Activated CD4-positive, alpha-beta T cell treated with anti-CD3 and anti-CD28 coated beads for 36 hours (primary cell): ENCODE measurements around the gene NOS1. TPM values are rescaled to one million over a fixed set of nuclear protein-coding genes. Genes with fewer than 3 reads are reported as not detected.

Experiments used
- ATAC-seq: fragments of 200-7000 bp; cut with Tn5 transposase; one replicate; pipeline ENCODE4 v1.10.0; 2021; ENCODE audit warnings: mild to moderate bottlenecking, moderate library complexity
- CTCF ChIA-PET: fragments of 350-600 bp; sonication (Branson Sonifier 250); formaldehyde crosslinking; loops from one replicate; lab custom pipeline; 2021; ENCODE audit warnings: antibody characterized with exemption; lab: Charles Lee
- POLR2A ChIA-PET: fragments of 350-600 bp; sonication (Branson Sonifier 250); formaldehyde crosslinking; loops from one replicate; lab custom pipeline; 2021; ENCODE audit warnings: antibody characterized with exemption, inconsistent platforms; lab: Charles Lee
- DNase-seq: peaks from one replicate; pipeline ENCODE4 v3.0.0-alpha.2; 2020
- H3K27ac Mint-ChIP-seq: one replicate; pipeline ENCODE4 v1.8.0; 2021; ENCODE audit warnings: mixed read lengths
- H3K27me3 Mint-ChIP-seq: one replicate; pipeline ENCODE4 v1.8.0; 2021; ENCODE audit warnings: mixed read lengths
- H3K36me3 Mint-ChIP-seq: one replicate; pipeline ENCODE4 v1.8.0; 2021; ENCODE audit warnings: low read depth, mixed read lengths
- H3K4me1 Mint-ChIP-seq: one replicate; pipeline ENCODE4 v1.8.0; 2021; ENCODE audit warnings: mixed read lengths
- H3K4me3 Mint-ChIP-seq: one replicate; pipeline ENCODE4 v1.8.0; 2021; ENCODE audit warnings: mild to moderate bottlenecking, moderate library complexity, mixed read lengths
- H3K9me3 Mint-ChIP-seq: one replicate; pipeline ENCODE4 v1.8.0; 2021; ENCODE audit warnings: low read depth, mixed read lengths
- intact Hi-C, 2 experiments: fragments of 100-400 bp; cut with DNase I in 1 of 2; cut with micrococcal nuclease in 1 of 2; formaldehyde crosslinking; loops; one replicate each; pipeline versions ENCODE4 v1.14.2 to v1.15.1; 2022 to 2024; cut with DNase I, micrococcal nuclease
- total RNA-seq, 2 experiments: library from RNA; stranded (reverse); gene quantifications; one replicate each; pipeline ENCODE4 v1.2.3, GENCODE V29; 2021

NOS1 gene
- total RNA-seq, 2 experiments from 2014 or later: not detected

DNA sequence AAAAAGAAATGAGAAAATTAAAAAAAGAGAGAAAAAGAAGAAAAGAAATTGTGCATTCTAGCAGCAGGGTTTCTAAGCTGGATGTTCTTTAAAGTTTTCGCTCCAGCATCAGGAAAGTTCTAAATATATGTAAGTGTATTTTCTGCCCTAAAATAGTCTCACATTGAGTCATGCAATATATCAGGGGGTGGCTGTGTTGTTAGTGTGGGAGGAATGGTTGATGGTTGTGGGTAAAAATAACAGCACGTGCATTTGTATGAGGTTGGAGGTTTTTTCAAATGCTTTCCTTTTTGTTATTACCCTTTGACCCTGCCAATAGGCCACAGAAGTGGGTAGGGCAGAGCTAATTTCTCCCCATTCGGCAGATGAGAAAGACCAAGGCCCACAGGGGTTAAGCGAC is 106.0 kb downstream of the NOS1 start:
- ATAC-seq: no peak
- Mint-ChIP-seq H3K27me3 (peaks cover 7% of the 10 kb centered on the region), H3K9me3 (peaks cover 2% of the 10 kb centered on the region), H3K36me3 (no peaks in the 10 kb centered on the region), H3K4me3 (no peak overlapping the region), H3K27ac (no peak overlapping the region), H3K4me1 (no peaks in the 10 kb centered on the region)
- ChIA-PET CTCF (no interaction called here), POLR2A (no interaction called here)
- intact Hi-C loops: no loop called here
- no peak for DNase-seq

- ChIA-PET POLR2A (no interaction called here), CTCF (no interaction called here)
- H3K27ac Mint-ChIP-seq: no peak overlapping the region
These were observed 117.9 kb downstream of the NOS1 start for GRCh38 chr12:117243488-117243887.

DNA sequence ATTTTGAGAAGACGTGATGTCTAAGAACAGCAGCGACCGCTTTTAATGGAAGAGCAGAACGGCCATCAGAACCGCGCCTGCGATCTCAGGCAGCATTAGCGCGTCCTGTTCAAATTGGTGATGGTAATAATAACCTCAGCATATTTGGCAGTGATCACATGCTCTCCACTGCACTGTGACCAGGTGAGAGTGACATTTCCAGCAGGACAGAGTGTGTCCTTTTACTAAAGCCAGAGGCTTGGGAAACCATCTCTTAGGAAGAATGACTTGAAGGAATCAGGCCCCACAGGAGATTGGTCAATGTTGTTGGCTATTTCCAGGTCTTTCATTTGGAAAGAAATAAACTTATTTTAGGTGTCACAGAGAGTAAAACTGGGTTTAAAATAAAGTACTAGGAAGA is 119.7 kb downstream of the NOS1 start:
- Mint-ChIP-seq H3K36me3 (no peaks in the 10 kb centered on the region), H3K27me3 (peaks cover 12% of the 10 kb centered on the region), H3K27ac (no peak overlapping the region), H3K4me3 (no peak overlapping the region), H3K9me3 (no peaks in the 10 kb centered on the region), H3K4me1 (no peaks in the 10 kb centered on the region)
- ATAC-seq (no peak), DNase-seq (no peak)
- ChIA-PET POLR2A (no interaction called here), CTCF (no interaction called here)
- intact Hi-C loops: no loop called here

More at GRCh38 chr12:117243488-117243887, 117.9 kb downstream of the NOS1 start:
- Mint-ChIP-seq H3K4me3 (no peak overlapping the region), H3K36me3 (no peaks in the 10 kb centered on the region), H3K9me3 (no peaks in the 10 kb centered on the region), H3K27me3 (peaks cover 12% of the 10 kb centered on the region), H3K4me1 (no peaks in the 10 kb centered on the region)
- intact Hi-C loops: no loop called here
- ATAC-seq: no peak
- no peak for DNase-seq

DNA sequence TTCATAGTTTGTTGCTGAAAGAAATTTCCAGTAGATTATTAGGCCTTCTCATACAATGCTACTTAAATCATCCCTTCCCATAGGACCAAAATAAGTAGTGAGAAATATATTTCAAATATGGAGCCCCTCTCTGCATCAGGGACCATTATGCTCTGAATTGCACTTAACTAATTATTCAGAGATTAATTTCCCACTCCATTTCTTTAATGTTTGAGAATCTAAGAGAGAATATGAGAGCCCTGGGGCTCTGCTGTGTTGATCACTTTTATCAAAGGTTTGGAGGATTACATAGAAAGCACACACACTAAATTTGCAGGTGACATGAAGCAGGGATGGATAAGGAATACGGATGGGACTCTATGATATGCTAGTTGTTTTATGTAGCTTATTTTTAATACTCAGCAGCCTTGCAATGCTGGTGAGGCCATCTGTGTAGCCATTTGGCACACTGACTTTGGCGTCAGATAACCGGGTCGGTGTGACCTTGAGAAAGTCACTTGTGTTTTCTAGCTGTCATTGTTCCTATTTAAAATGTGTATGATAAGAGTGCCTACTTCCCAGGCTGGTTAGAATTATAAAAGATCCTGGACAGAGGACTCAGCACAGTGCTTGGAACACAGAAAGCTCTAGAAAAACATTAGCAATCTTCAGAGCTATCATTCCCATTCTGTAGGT is 121.2 kb downstream of the NOS1 start:
- peaks cover 14% of the 10 kb centered on the region for H3K27me3 Mint-ChIP-seq
- DNase-seq (no peak), ATAC-seq (no peak)
- H3K36me3 Mint-ChIP-seq: no peaks in the 10 kb centered on the region
- H3K4me1 Mint-ChIP-seq: no peaks in the 10 kb centered on the region
- no peaks in the 10 kb centered on the region for H3K9me3 Mint-ChIP-seq
- ChIA-PET CTCF (interaction anchor here (0.6 to 1.5 kb wide), 5 partner anchors 10 to 1516 kb away, joined by 3 to 5 read pairs (median 3); no protein-coding TSS in a partner anchor), POLR2A (no interaction called here)
- intact Hi-C loops: no loop called here
- no peak overlapping the region for H3K4me3 Mint-ChIP-seq
- H3K27ac Mint-ChIP-seq: no peak overlapping the region

GRCh38 chr12:117236456-117237001 is 124.9 kb downstream of the NOS1 start:
- intact Hi-C loops: loop anchor here (1.0 to 5.0 kb wide), 5 partner anchors 121 to 616 kb away; no protein-coding TSS in a partner anchor
- POLR2A ChIA-PET: no interaction called here
- H3K4me3 Mint-ChIP-seq: no peak overlapping the region
- peaks cover 14% of the 10 kb centered on the region for H3K27me3 Mint-ChIP-seq
- H3K9me3 Mint-ChIP-seq: no peaks in the 10 kb centered on the region
- DNase-seq: peak; percentile 93
- CTCF ChIA-PET: interaction anchor here (0.6 to 3.9 kb wide), 16 partner anchors 8 to 1628 kb away, joined by 3 to 31 read pairs (median 4); no protein-coding TSS in a partner anchor
- ATAC-seq: peak; percentile 66
- no peak overlapping the region for H3K27ac Mint-ChIP-seq
- no peaks in the 10 kb centered on the region for H3K4me1 Mint-ChIP-seq
- no peaks in the 10 kb centered on the region for H3K36me3 Mint-ChIP-seq

- Mint-ChIP-seq H3K4me3 (no peak overlapping the region), H3K36me3 (no peaks in the 10 kb centered on the region), H3K4me1 (no peaks in the 10 kb centered on the region), H3K27me3 (peaks cover 13% of the 10 kb centered on the region), H3K9me3 (no peaks in the 10 kb centered on the region), H3K27ac (no peak overlapping the region)
- ChIA-PET CTCF (interaction anchor here (0.6 to 3.9 kb wide), 6 partner anchors 24 to 603 kb away, joined by 3 to 31 read pairs (median 4); no protein-coding TSS in a partner anchor), POLR2A (no interaction called here)
- ATAC-seq: no peak
- intact Hi-C loops: loop anchor here (5.0 kb wide), 2 partner anchors 122 to 617 kb away; no protein-coding TSS in a partner anchor
- no peak for DNase-seq
These were observed 126.2 kb downstream of the NOS1 start for GRCh38 chr12:117235261-117235660.

DNA sequence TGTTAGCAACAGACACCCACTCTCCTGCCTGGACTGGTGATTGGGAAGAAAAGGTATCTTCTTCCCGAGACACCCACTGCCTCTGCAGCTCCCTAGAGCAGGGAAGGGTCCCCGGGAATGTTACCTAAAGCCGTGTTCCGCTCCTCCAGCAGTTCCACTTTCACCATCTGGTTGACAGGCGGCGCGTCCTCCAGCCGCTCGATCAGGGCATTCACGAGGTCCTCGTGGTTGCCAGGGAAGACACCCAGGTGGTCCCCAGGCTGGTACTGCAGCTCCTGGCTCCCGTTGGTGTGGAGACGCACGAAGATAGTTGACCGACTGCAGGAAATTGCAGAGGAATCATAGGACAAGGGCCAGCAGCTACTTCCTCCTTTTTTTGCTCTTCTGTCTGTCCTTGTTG is 127.0 kb downstream of the NOS1 start:
- Mint-ChIP-seq H3K4me3 (no peak overlapping the region), H3K4me1 (no peaks in the 10 kb centered on the region), H3K27me3 (peaks cover 13% of the 10 kb centered on the region), H3K36me3 (no peaks in the 10 kb centered on the region), H3K9me3 (no peaks in the 10 kb centered on the region), H3K27ac (no peak overlapping the region)
- ChIA-PET POLR2A (no interaction called here), CTCF (interaction anchor here (0.7 to 3.9 kb wide), 5 partner anchors 23 to 788 kb away, joined by 3 to 31 read pairs (median 4); no protein-coding TSS in a partner anchor)
- intact Hi-C loops: no loop called here
- ATAC-seq (no peak), DNase-seq (no peak)

DNA sequence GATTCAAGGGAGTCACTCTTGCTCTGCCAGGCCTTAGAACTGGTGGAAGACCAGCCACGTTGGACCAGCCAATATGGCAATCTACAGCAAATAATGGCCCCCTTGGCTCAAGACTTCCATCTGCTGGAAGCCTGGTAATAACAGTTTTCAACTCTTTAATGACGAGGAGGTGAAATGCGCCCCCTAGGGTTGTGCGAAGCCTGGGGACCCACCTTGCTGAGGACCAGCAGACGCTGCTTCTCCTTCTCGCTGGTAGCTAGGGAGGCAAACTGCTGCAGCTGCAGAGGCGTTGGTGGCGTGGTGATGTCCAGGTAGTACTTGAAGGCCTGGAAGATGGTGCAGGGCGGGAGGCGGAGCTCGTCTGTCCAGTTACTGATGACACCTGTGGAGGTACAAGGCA is 129.7 kb downstream of the NOS1 start:
- no peak overlapping the region for H3K4me3 Mint-ChIP-seq
- intact Hi-C loops: no loop called here
- H3K9me3 Mint-ChIP-seq: no peaks in the 10 kb centered on the region
- CTCF ChIA-PET: interaction anchor here (1.0 to 1.3 kb wide), 2 partner anchors 21 to 606 kb away, joined by 4 read pairs; no protein-coding TSS in a partner anchor
- no peaks in the 10 kb centered on the region for H3K36me3 Mint-ChIP-seq
- H3K27ac Mint-ChIP-seq: no peak overlapping the region
- DNase-seq (peak; percentile 17), ATAC-seq (no peak)
- peaks cover 18% of the 10 kb centered on the region for H3K27me3 Mint-ChIP-seq
- H3K4me1 Mint-ChIP-seq: no peaks in the 10 kb centered on the region
- POLR2A ChIA-PET: no interaction called here

DNA sequence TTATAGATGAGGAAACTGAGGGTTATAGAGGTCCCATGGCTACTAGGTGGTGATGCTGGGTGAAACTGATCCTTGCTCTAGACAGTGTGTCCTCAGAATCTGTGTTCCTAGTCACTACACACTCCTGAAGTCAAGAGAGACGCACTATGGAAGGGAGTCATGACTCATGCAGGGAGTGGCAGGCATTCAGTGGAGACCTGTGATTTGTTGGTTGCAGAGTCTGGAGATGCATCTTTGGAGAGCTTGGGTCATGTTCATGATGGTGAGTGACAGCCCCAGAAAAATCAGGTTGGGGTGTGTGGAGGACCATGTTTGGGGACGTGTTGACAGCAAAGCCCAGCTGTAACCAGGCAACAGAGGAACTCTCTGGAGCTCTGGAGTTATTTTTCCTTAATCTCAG is 133.2 kb downstream of the NOS1 start:
- DNase-seq: no peak
- ChIA-PET CTCF (no interaction called here), POLR2A (no interaction called here)
- Mint-ChIP-seq H3K4me3 (no peak overlapping the region), H3K27ac (no peak overlapping the region), H3K36me3 (no peaks in the 10 kb centered on the region), H3K9me3 (no peaks in the 10 kb centered on the region), H3K27me3 (peaks cover 9% of the 10 kb centered on the region), H3K4me1 (no peaks in the 10 kb centered on the region)
- ATAC-seq: no peak
- intact Hi-C loops: no loop called here

- no peaks in the 10 kb centered on the region for H3K4me1 Mint-ChIP-seq
- H3K27ac Mint-ChIP-seq: no peak overlapping the region
- H3K36me3 Mint-ChIP-seq: no peaks in the 10 kb centered on the region
- ATAC-seq (no peak), DNase-seq (no peak)
- intact Hi-C loops: no loop called here
- ChIA-PET POLR2A (no interaction called here), CTCF (interaction anchor here (0.6 to 1.2 kb wide), 4 partner anchors 15 to 623 kb away, joined by 3 to 4 read pairs (median 3); no protein-coding TSS in a partner anchor)
- H3K9me3 Mint-ChIP-seq: no peaks in the 10 kb centered on the region
- H3K4me3 Mint-ChIP-seq: no peak overlapping the region
- H3K27me3 Mint-ChIP-seq: peaks cover 9% of the 10 kb centered on the region
These were observed 134.3 kb downstream of the NOS1 start for GRCh38 chr12:117227000-117227653.

DNA sequence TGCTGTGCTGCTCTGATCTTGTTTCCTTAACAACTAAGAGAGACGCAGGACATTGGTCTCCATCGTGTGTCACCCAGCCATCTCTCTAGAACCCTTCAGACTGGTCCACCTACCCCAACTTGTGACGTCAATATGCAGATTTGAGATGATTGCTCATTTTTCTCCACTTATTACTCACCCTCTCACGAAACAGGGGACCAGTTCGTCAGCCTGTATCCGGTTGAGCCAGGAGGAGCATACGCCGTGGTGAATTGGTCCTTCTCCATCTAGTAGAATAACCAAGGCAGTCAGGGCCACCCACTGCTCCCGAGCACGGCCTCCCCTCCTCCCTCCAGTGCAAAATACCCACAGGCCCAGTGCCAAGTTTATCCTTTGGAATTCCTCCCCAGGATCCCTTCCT is 134.9 kb downstream of the NOS1 start:
- intact Hi-C loops: no loop called here
- Mint-ChIP-seq H3K9me3 (no peaks in the 10 kb centered on the region), H3K4me3 (no peak overlapping the region), H3K4me1 (no peaks in the 10 kb centered on the region), H3K27me3 (peaks cover 5% of the 10 kb centered on the region), H3K27ac (no peak overlapping the region), H3K36me3 (no peaks in the 10 kb centered on the region)
- POLR2A ChIA-PET: no interaction called here
- CTCF ChIA-PET: interaction anchor here (1.1 to 1.2 kb wide), 2 partner anchors 132 to 624 kb away, joined by 3 to 4 read pairs; no protein-coding TSS in a partner anchor
- DNase-seq: no peak
- ATAC-seq: no peak
